PC-9 (cell line): Measurements from ENCODE around the gene ZNF81. TPM values are rescaled to one million over a fixed set of nuclear protein-coding genes. Genes with fewer than 3 reads are reported as not detected.

Experiments used
- BruUV-seq: library from RNA; stranded (reverse); fragments of 400-500 nt; replicated peaks from 2 replicates; lab custom pipeline; 2021; lab: Mats Ljungman, UMichigan
- CTCF ChIA-PET: fragments of 300-600 bp; sonication (Branson Sonifier 250); formaldehyde crosslinking; loops from one replicate; lab custom pipeline; 2022; ENCODE audit warnings: antibody characterized with exemption; lab: Charles Lee
- POLR2A ChIA-PET: fragments of 300-600 bp; sonication (Branson Sonifier 250); formaldehyde crosslinking; loops from one replicate; lab custom pipeline; 2022; ENCODE audit warnings: antibody characterized with exemption; ENCODE audit not compliant: unreplicated experiment; lab: Charles Lee
- DNase-seq, 2 experiments: peaks; one replicate each; pipeline versions ENCODE4 v3.0.0 to v3.0.0-alpha.2; 2015 to 2022; ENCODE audit warnings: mixed read lengths in 1 of 2
- H2AFZ ChIP-seq: fragments of 200-600 bp; sonication (generic); 2 replicates; pipeline ENCODE4 v1.8.1; 2017; ENCODE audit warnings: antibody characterized with exemption
- H3F3A ChIP-seq: fragments of 200-600 bp; sonication (generic); 2 replicates; pipeline ENCODE4 v1.8.1; 2017; ENCODE audit warnings: antibody characterized with exemption, mild to moderate bottlenecking, low read depth; ENCODE audit not compliant: insufficient read depth
- H3K27ac ChIP-seq: fragments of 200-600 bp; sonication (generic); 2 replicates; pipeline ENCODE4 v1.6.1; 2016; ENCODE audit warnings: mixed run types
- H3K27me3 ChIP-seq: fragments of 200-600 bp; sonication (generic); 2 replicates; pipeline ENCODE4 v1.6.1; 2016; ENCODE audit warnings: low read depth, mixed run types; ENCODE audit not compliant: insufficient read depth
- H3K36me3 ChIP-seq: fragments of 200-600 bp; sonication (generic); 2 replicates; pipeline ENCODE4 v1.6.1; 2016; ENCODE audit warnings: low read depth, mixed run types
- H3K4me1 ChIP-seq: fragments of 200-600 bp; sonication (generic); replicated peaks from 2 replicates; pipeline ENCODE4 v1.6.1; 2016; ENCODE audit warnings: mixed run types; ENCODE audit not compliant: insufficient read depth
- H3K4me2 ChIP-seq: fragments of 200-600 bp; sonication (generic); 2 replicates; pipeline ENCODE4 v1.6.1; 2017; ENCODE audit warnings: mixed run types
- H3K4me3 ChIP-seq: fragments of 200-600 bp; sonication (generic); 2 replicates; pipeline ENCODE4 v1.6.1; 2016; ENCODE audit warnings: mixed run types
- H3K79me2 ChIP-seq: fragments of 200-600 bp; sonication (generic); 2 replicates; pipeline ENCODE4 v1.6.1; 2017; ENCODE audit warnings: low read depth, mixed run types
- H3K9me2 ChIP-seq: fragments of 200-600 bp; sonication (generic); 2 replicates; pipeline ENCODE4 v1.8.1; 2017; ENCODE audit warnings: mild to moderate bottlenecking; ENCODE audit not compliant: insufficient read depth
- H3K9me3 ChIP-seq: fragments of 200-600 bp; sonication (generic); 2 replicates; pipeline ENCODE4 v1.8.1; 2016; ENCODE audit warnings: low read depth; ENCODE audit not compliant: insufficient read depth
- H4K20me1 ChIP-seq: fragments of 200-600 bp; sonication (generic); 2 replicates; pipeline ENCODE4 v1.8.1; 2017; ENCODE audit not compliant: insufficient read depth
- CTCF ChIP-seq: fragments of 200-600 bp; sonication (generic); conservative IDR thresholded peaks from 2 replicates; pipeline ENCODE4 v1.6.1; 2017; ENCODE audit warnings: mixed run types, antibody characterized with exemption, mild to moderate bottlenecking, moderate library complexity
- EZH2 ChIP-seq: fragments of 200-600 bp; sonication (generic); IDR thresholded peaks from 2 replicates; pipeline ENCODE4 v1.8.0; 2017; ENCODE audit warnings: antibody characterized with exemption, low read depth
- intact Hi-C: fragments of 100-400 bp; cut with micrococcal nuclease; formaldehyde crosslinking; loops from one replicate; pipeline ENCODE4 v1.10.0; 2022; ENCODE audit not compliant: unreplicated experiment
- total RNA-seq: library from RNA; stranded (reverse); gene quantifications from 2 replicates; pipeline ENCODE4 v1.2.3, GENCODE V29; 2021

ZNF81 gene
- total RNA-seq, 1 experiment from 2014 or later, result 2.0 TPM

GRCh38 chrX:47838361-47838760 is 1.7 kb downstream of the ZNF81 start:
- POLR2A ChIA-PET, result no interaction called here
- BruUV-seq, result no TSS peak
- no peak overlapping the region for H2AFZ ChIP-seq

DNA sequence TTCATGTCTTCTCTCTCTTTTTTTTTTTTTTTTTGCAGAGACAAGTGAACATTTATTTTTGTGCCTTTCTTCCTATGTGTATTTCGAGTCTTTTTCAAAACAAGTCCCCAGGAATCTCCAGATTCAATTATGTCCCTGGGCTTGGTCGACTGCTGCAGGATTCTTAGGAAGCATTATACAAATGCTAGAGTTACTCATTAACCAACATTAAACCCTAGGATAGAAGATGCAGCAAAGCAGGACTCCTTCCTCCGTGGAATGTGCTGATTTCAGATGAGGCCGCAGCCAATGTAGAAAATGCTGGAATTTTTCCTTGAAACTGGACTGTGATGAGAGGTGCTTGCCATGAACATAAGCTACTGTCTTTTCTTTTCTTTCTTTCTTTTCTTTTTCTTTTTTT is 3.4 kb downstream of the ZNF81 start:
- Histone ChIP-seq H3K9me3 (no peaks in the 10 kb centered on the region), H3K4me1 (no peaks in the 10 kb centered on the region), H3K79me2 (no peaks in the 10 kb centered on the region), H3K9me2 (no peaks in the 10 kb centered on the region), H3K4me2 (no peak overlapping the region), H2AFZ (no peak overlapping the region), H4K20me1 (no peaks in the 10 kb centered on the region), H3K27ac (no peak overlapping the region), H3K4me3 (no peak overlapping the region), H3K36me3 (no peaks in the 10 kb centered on the region), H3F3A (no peaks in the 10 kb centered on the region), H3K27me3 (no peaks in the 10 kb centered on the region)
- CTCF ChIA-PET, result no interaction called here
- DNase-seq, result no peak
- POLR2A ChIA-PET, result no interaction called here
- no TSS peak for BruUV-seq
- no peak for TF ChIP-seq EZH2
- no peak for TF ChIP-seq CTCF
- intact Hi-C loops, result no loop called here

More at GRCh38 chrX:47838361-47838760, 1.7 kb downstream of the ZNF81 start:
- intact Hi-C loops, result loop anchor here (5.0 kb wide), 1 partner anchor 184 kb away; no protein-coding TSS in a partner anchor
- H3K79me2 ChIP-seq, result no peaks in the 10 kb centered on the region
- H3K27me3 ChIP-seq, result no peaks in the 10 kb centered on the region
- CTCF ChIA-PET, result no interaction called here
- no peaks in the 10 kb centered on the region for H3K36me3 ChIP-seq
- no peak for DNase-seq
- no peaks in the 10 kb centered on the region for H4K20me1 ChIP-seq
- no peaks in the 10 kb centered on the region for H3K9me3 ChIP-seq
- H3K4me3 ChIP-seq, result no peak overlapping the region
- no peak overlapping the region for H3K4me2 ChIP-seq
- no peaks in the 10 kb centered on the region for H3K9me2 ChIP-seq
- H3K27ac ChIP-seq, result no peak overlapping the region
- TF ChIP-seq EZH2 (no peak), CTCF (no peak)
- no peaks in the 10 kb centered on the region for H3K4me1 ChIP-seq
- no peaks in the 10 kb centered on the region for H3F3A ChIP-seq

DNA sequence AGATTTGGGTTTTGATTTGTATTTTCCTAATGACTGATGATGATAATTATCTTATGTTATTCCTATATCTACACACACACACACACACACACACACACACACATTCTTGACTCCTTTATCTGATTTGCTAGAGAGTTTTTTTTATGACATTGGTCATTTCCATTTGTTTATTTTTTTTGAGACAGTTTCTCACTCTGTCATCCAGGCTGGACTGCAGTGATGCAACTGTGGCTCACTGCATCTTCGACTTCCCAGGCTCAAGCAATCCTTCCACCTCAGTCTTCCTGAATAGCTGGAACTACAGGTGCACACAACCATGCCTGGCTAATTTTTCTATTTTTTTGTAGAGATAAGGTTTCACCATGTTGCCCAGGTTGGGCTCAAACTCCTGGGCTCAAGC is 6.7 kb downstream of the ZNF81 start:
- Histone ChIP-seq H4K20me1 (no peaks in the 10 kb centered on the region), H3K36me3 (no peaks in the 10 kb centered on the region), H3K79me2 (no peaks in the 10 kb centered on the region), H2AFZ (no peak overlapping the region), H3F3A (no peaks in the 10 kb centered on the region), H3K4me3 (no peak overlapping the region), H3K9me2 (no peaks in the 10 kb centered on the region), H3K27me3 (no peaks in the 10 kb centered on the region), H3K27ac (no peak overlapping the region), H3K4me2 (no peak overlapping the region), H3K4me1 (no peaks in the 10 kb centered on the region), H3K9me3 (no peaks in the 10 kb centered on the region)
- intact Hi-C loops, result no loop called here
- ChIA-PET CTCF (no interaction called here), POLR2A (interaction anchor here (0.5 kb wide), 1 partner anchor 805 kb away, joined by 3 read pairs; no protein-coding TSS in a partner anchor)
- no peak for DNase-seq
- no TSS peak for BruUV-seq
- TF ChIP-seq EZH2, result no peak

DNA sequence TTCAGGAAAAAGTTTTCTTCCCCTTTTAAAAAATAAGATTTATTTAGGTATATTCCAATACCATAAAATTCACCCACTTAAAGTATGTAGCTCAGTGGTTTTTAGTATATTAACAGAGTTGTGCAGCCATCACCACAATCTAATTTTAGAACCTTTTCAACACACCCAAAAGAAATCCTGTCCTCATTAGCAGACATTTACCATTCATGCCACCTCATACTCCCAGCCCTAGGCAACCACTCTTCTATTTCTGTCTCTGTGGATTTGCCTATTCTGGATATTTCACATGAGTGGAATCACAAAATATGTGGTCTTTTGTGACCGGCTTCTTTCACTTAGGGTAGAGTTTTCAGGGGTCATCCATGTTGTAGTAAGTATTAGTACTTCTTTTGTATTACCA is 7.4 kb downstream of the ZNF81 start:
- Histone ChIP-seq H3K27ac (no peak overlapping the region), H3F3A (no peaks in the 10 kb centered on the region), H2AFZ (no peak overlapping the region), H4K20me1 (no peaks in the 10 kb centered on the region), H3K9me2 (no peaks in the 10 kb centered on the region), H3K27me3 (no peaks in the 10 kb centered on the region), H3K9me3 (no peaks in the 10 kb centered on the region), H3K36me3 (no peaks in the 10 kb centered on the region), H3K4me2 (no peak overlapping the region), H3K4me3 (no peak overlapping the region), H3K4me1 (no peaks in the 10 kb centered on the region), H3K79me2 (no peaks in the 10 kb centered on the region)
- DNase-seq, result no peak
- TF ChIP-seq EZH2, result no peak
- CTCF ChIA-PET, result no interaction called here
- no TSS peak for BruUV-seq
- intact Hi-C loops, result no loop called here
- POLR2A ChIA-PET, result no interaction called here
